ENCODE results near the gene CATSPERD. TPM values are rescaled to one million over a fixed set of nuclear protein-coding genes. Genes with fewer than 3 reads are reported as not detected.

The CATSPERD gene
- polyA plus RNA-seq, 1 donor (not counting 4 experiments of a cell fraction or from before 2014, with no cell fraction given) = not detected

DNA sequence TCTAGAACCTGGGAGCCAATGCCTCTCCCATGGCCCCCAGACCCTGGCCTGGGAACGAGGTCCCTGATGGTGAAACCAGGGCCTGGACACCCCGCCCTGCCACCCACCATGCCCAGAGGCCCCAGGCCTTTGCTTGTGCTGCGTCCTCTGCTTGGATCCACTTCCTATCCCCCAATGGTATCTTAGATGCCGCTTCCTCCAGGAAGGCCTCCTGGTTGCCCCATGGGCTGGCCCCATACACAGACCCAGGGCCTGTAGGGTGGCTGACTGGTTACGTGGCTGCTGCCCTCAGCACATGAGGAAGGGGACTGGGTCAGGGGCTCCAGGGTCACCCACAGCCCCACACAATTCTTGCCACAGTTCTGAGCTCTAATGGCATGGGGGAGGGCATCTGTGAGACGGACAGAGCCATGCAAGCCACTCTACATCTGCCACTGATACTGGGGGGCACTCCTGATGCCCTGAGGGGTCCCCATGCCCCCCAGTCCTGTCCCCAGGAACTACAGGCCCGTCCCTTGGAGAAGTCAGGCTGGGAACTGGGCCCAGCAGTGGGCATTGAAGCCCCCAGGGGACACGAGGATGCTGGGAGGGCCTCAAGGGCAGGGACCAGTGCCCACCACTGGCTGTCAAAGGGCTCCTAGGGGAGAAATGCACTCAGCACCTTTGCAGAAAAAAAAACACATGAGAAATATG is 25.3 kb upstream of the CATSPERD start:
- TF ChIP-seq, protein P1, sequence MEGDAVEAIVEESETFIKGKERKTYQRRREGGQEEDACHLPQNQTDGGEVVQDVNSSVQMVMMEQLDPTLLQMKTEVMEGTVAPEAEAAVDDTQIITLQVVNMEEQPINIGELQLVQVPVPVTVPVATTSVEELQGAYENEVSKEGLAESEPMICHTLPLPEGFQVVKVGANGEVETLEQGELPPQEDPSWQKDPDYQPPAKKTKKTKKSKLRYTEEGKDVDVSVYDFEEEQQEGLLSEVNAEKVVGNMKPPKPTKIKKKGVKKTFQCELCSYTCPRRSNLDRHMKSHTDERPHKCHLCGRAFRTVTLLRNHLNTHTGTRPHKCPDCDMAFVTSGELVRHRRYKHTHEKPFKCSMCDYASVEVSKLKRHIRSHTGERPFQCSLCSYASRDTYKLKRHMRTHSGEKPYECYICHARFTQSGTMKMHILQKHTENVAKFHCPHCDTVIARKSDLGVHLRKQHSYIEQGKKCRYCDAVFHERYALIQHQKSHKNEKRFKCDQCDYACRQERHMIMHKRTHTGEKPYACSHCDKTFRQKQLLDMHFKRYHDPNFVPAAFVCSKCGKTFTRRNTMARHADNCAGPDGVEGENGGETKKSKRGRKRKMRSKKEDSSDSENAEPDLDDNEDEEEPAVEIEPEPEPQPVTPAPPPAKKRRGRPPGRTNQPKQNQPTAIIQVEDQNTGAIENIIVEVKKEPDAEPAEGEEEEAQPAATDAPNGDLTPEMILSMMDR (optimal IDR thresholded peaks at IDR 0.05 in 1 of 3, IDR thresholded peaks at IDR 0.05 in 1 of 3, conservative IDR thresholded peaks at IDR 0.05 in 1 of 3; ENCODE audit: extremely low read depth in 1 of 3, insufficient read depth in 2 of 3, low read length in 3 of 3) = no peak
- no peak for TF ChIP-seq EZH2 (IDR thresholded peaks at IDR 0.05; ENCODE audit: low read length)
- DNase-seq (ENCODE audit: low read depth, low spot score) = no peak
- Histone ChIP-seq H3K27me3 (ENCODE audit: control insufficient read depth, extremely low read depth, insufficient read depth, low read length) (no peaks in the 10 kb centered on the region), H3K79me2 (ENCODE audit: control insufficient read depth, insufficient read depth, low read length) (peaks cover 52% of the 10 kb centered on the region), H3K27ac (ENCODE audit: control insufficient read depth, insufficient read depth, low read length) (no peak overlapping the region), H3K4me2 (ENCODE audit: control insufficient read depth, extremely low read depth, insufficient read depth, low read depth, low read length) (no peak overlapping the region), H3K9me3 (ENCODE audit: control insufficient read depth, low read depth, low read length) (no peaks in the 10 kb centered on the region), H2AFZ (ENCODE audit: control insufficient read depth, low read length) (no peak overlapping the region), H3K36me3 (ENCODE audit: control insufficient read depth in 2 of 2, extremely low read depth in 1 of 2, insufficient read depth in 2 of 2, low read length in 2 of 2) (peaks cover 14 to 64% of the 10 kb centered on the region in 2 experiments), H3K4me1 (ENCODE audit: control insufficient read depth, extremely low read depth, insufficient read depth, low read length) (peaks cover 7% of the 10 kb centered on the region), H3K9ac (ENCODE audit: control insufficient read depth, extremely low read depth, insufficient read depth, low read length) (no peak overlapping the region), H3K9me1 (ENCODE audit: control insufficient read depth, extremely low read depth, insufficient read depth, low read length) (no peaks in the 10 kb centered on the region), H3K4me3 (ENCODE audit: control insufficient read depth in 2 of 3, extremely low read depth in 1 of 3, insufficient read depth in 2 of 3, low read depth in 1 of 3, low read length in 3 of 3) (no peak overlapping the region), H4K20me1 (ENCODE audit: control insufficient read depth, extremely low read depth, insufficient read depth, low read length) (peaks cover 47% of the 10 kb centered on the region)
- dilution Hi-C loops (cut with MboI; ENCODE audit: extremely low pct_ligation_motif_present, low sequenced_read_pairs) = no loop called here
- no peak for FAIRE-seq

DNA sequence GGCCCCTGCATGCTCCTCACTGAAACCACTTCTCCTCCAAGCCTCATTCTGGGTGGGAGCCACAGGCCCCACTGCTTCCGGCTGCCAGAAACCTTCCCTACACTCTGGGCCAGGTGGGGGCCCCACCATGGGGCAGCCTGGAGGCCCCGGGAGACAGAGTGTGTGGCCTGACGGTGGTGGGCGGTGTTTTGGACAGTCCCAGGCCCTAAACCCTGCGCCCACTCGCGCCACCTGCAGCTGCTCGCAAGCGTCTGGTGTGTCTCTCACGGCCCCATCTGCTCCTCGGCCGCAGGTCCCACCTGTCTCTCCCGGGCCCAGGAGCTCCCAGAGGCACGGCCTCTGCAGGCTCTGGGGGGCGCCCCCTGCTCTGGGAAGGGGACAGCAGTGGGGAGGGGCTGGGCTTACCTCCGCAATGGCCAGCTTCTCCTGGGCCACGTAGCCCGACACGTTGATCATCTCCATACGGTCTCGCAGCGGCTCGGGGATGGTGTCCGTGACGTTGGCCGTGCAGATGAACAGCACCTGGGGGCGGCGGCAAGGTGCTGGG is 24.7 kb upstream of the CATSPERD start:
- H3K79me2 ChIP-seq (ENCODE audit: control insufficient read depth, insufficient read depth, low read length) = peaks cover 46% of the 10 kb centered on the region
- no peak overlapping the region for H2AFZ ChIP-seq (ENCODE audit: control insufficient read depth, low read length)
- H4K20me1 ChIP-seq (ENCODE audit: control insufficient read depth, extremely low read depth, insufficient read depth, low read length) = peaks cover 47% of the 10 kb centered on the region
- H3K9me1 ChIP-seq (ENCODE audit: control insufficient read depth, extremely low read depth, insufficient read depth, low read length) = no peaks in the 10 kb centered on the region
- no peaks in the 10 kb centered on the region for H3K9me3 ChIP-seq (ENCODE audit: control insufficient read depth, low read depth, low read length)
- no peaks in the 10 kb centered on the region for H3K27me3 ChIP-seq (ENCODE audit: control insufficient read depth, extremely low read depth, insufficient read depth, low read length)
- peaks cover 7% of the 10 kb centered on the region for H3K4me1 ChIP-seq (ENCODE audit: control insufficient read depth, extremely low read depth, insufficient read depth, low read length)
- H3K4me3 ChIP-seq (ENCODE audit: control insufficient read depth in 2 of 3, extremely low read depth in 1 of 3, insufficient read depth in 2 of 3, low read depth in 1 of 3, low read length in 3 of 3) = no peak overlapping the region
- dilution Hi-C loops (cut with MboI; ENCODE audit: extremely low pct_ligation_motif_present, low sequenced_read_pairs) = no loop called here
- FAIRE-seq (no peak), DNase-seq (ENCODE audit: low read depth, low spot score) (no peak)
- no peak overlapping the region for H3K4me2 ChIP-seq (ENCODE audit: control insufficient read depth, extremely low read depth, insufficient read depth, low read depth, low read length)
- no peak overlapping the region for H3K9ac ChIP-seq (ENCODE audit: control insufficient read depth, extremely low read depth, insufficient read depth, low read length)
- peaks cover 16 to 64% of the 10 kb centered on the region in 2 experiments for H3K36me3 ChIP-seq (ENCODE audit: control insufficient read depth in 2 of 2, extremely low read depth in 1 of 2, insufficient read depth in 2 of 2, low read length in 2 of 2)
- H3K27ac ChIP-seq (ENCODE audit: control insufficient read depth, insufficient read depth, low read length) = no peak overlapping the region
- TF ChIP-seq, protein P1 (optimal IDR thresholded peaks at IDR 0.05 in 1 of 3, IDR thresholded peaks at IDR 0.05 in 1 of 3, conservative IDR thresholded peaks at IDR 0.05 in 1 of 3; ENCODE audit: extremely low read depth in 1 of 3, insufficient read depth in 2 of 3, low read length in 3 of 3) = no peak
- no peak for TF ChIP-seq EZH2 (IDR thresholded peaks at IDR 0.05; ENCODE audit: low read length)
